Measurements from ENCODE around the gene SSH3.

The SSH3 gene

GRCh38 chr11:67268962-67269268 lies 34.4 kb upstream of the SSH3 start:
- Histone ChIP-seq H3K27me3 (ENCODE audit: control insufficient read depth, insufficient read depth, low read length) (no peaks in the 10 kb centered on the region), H3K4me3 (ENCODE audit: low read depth, low read length) (no peak overlapping the region), H3K79me2 (peaks cover 21% of the 10 kb centered on the region), H3K4me1 (no peaks in the 10 kb centered on the region), H3K4me2 (ENCODE audit: low read length) (no peak overlapping the region), H3K9ac (no peak overlapping the region), H3K9me3 (ENCODE audit: control insufficient read depth, low read length) (no peaks in the 10 kb centered on the region), H3K36me3 (ENCODE audit: control insufficient read depth, insufficient read depth, low read length) (no peaks in the 10 kb centered on the region), H3K27ac (no peak overlapping the region), H2AFZ (no peak overlapping the region)
- TF ChIP-seq, protein P1, sequence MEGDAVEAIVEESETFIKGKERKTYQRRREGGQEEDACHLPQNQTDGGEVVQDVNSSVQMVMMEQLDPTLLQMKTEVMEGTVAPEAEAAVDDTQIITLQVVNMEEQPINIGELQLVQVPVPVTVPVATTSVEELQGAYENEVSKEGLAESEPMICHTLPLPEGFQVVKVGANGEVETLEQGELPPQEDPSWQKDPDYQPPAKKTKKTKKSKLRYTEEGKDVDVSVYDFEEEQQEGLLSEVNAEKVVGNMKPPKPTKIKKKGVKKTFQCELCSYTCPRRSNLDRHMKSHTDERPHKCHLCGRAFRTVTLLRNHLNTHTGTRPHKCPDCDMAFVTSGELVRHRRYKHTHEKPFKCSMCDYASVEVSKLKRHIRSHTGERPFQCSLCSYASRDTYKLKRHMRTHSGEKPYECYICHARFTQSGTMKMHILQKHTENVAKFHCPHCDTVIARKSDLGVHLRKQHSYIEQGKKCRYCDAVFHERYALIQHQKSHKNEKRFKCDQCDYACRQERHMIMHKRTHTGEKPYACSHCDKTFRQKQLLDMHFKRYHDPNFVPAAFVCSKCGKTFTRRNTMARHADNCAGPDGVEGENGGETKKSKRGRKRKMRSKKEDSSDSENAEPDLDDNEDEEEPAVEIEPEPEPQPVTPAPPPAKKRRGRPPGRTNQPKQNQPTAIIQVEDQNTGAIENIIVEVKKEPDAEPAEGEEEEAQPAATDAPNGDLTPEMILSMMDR (IDR thresholded peaks at IDR 0.05) = no peak

DNA sequence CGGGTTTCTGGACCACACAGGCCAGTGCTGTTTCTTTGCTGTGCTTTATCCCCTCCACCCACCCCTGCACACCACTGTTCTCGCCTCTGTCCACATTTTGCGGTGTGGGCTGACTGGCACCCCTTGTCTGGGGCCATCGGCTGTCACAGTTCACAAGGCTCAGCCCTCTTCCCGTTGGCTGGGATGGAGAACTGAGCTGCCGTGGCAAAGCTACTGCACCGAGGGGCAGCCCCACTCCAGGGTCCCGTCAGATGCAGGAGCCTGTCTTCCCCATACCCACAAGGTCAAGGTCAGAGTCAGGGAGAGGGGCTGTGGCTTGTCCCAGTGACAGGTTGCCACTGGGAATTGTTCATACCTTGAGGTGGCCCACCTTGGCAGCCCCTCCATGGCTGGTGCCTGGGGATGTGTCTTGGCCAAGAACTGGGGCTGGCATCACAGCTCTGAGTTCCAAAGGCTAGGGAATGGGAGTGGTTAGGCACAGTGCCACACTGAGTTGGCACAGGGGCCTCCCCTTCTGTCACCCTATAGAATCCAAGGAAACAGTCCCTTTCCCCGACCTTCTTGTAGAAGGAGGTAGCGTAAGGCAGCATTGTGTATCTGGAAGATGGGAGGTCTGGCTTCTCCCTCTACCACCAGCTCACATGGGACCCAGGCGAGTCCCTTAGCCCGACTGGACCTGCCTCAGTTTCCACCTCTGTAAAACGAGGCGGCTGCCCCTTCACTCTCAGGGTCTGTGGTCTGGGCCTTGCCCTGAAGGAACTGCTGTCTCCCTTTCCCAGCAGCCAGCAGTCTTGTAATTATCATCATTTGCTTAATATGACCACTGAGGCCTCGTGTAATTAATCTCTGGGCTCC lies 33.7 kb upstream of the SSH3 start:
- Histone ChIP-seq H3K9me3 (ENCODE audit: control insufficient read depth, low read length) (no peaks in the 10 kb centered on the region), H3K4me3 (ENCODE audit: low read depth, low read length) (no peak overlapping the region), H3K9ac (no peak overlapping the region), H3K79me2 (peaks cover 23% of the 10 kb centered on the region), H2AFZ (no peak overlapping the region), H3K4me1 (no peaks in the 10 kb centered on the region), H3K27me3 (ENCODE audit: control insufficient read depth, insufficient read depth, low read length) (no peaks in the 10 kb centered on the region), H3K36me3 (ENCODE audit: control insufficient read depth, insufficient read depth, low read length) (no peaks in the 10 kb centered on the region), H3K4me2 (ENCODE audit: low read length) (peak overlapping the region; percentile 44), H3K27ac (peak overlapping the region; percentile 19)
- TF ChIP-seq, protein P1 (IDR thresholded peaks at IDR 0.05) = no peak

DNA sequence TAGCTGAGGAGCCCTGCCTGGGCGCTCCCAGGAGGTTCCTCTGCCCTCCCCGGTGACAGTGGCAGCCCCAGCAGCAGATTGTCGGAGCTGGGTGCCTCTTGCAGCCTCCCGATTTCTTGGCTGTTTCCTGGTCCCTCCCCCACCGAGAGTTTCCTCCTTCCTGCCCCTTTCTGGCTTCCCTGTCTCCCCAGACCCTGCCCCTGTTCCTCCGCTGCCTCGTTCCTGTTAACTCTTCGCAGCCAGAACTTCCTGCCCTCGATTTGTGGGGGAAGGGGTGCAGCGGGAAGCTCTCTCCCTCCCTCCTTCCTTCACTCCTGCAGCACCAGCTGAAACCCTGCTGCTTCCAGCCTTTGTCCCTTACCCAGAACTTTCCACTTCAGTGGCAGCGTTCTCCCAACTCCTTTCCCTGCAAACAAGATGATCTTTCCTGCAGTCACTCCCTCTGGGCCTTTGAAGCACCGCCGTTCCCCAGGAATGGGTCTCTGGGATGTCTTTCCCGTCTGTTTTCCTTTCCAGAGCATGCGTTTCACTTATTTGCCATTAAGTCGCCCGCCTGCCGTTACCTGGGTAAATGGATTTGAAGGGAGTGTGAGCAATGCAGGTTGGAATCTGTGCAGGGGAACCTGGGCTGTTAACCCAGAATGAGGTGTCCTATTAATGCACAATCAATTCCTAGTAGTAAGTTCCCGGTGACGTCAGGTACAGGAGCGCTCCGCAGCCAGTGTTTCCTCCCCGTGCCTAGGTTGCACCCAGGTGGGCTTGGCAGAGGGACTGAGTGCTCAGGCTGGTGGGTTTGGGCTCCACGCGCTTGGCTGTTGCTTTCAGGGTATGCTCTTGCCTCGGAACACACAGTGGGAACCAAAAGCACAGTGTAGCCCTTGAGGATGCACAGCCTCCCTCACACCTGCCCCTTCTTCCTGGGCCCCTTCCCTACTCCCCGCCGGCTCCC lies 32.8 kb upstream of the SSH3 start:
- Histone ChIP-seq H3K4me2 (ENCODE audit: low read length) (peak overlapping the region; percentile 44), H3K36me3 (ENCODE audit: control insufficient read depth, insufficient read depth, low read length) (no peaks in the 10 kb centered on the region), H3K9me3 (ENCODE audit: control insufficient read depth, low read length) (no peaks in the 10 kb centered on the region), H3K27ac (no peak overlapping the region), H2AFZ (no peak overlapping the region), H3K79me2 (peaks cover 24% of the 10 kb centered on the region), H3K4me1 (no peaks in the 10 kb centered on the region), H3K9ac (no peak overlapping the region), H3K27me3 (ENCODE audit: control insufficient read depth, insufficient read depth, low read length) (no peaks in the 10 kb centered on the region), H3K4me3 (ENCODE audit: low read depth, low read length) (no peak overlapping the region)
- TF ChIP-seq, protein P1 (IDR thresholded peaks at IDR 0.05) = no peak

- Histone ChIP-seq H3K36me3 (ENCODE audit: control insufficient read depth, insufficient read depth, low read length) (no peaks in the 10 kb centered on the region), H3K4me2 (ENCODE audit: low read length) (no peak overlapping the region), H3K9me3 (ENCODE audit: control insufficient read depth, low read length) (no peaks in the 10 kb centered on the region), H3K79me2 (peaks cover 20% of the 10 kb centered on the region), H3K4me1 (no peaks in the 10 kb centered on the region), H2AFZ (no peak overlapping the region), H3K9ac (no peak overlapping the region), H3K27me3 (ENCODE audit: control insufficient read depth, insufficient read depth, low read length) (no peaks in the 10 kb centered on the region), H3K4me3 (ENCODE audit: low read depth, low read length) (no peak overlapping the region), H3K27ac (no peak overlapping the region)
- TF ChIP-seq, protein P1 (IDR thresholded peaks at IDR 0.05) = no peak
Observed at GRCh38 chr11:67271205-67271540, 32.2 kb upstream of the SSH3 start.
